Upper lobe of left lung (tissue), 6 donors: ENCODE data around the gene SIGLEC10. TPM values are rescaled to one million over a fixed set of nuclear protein-coding genes. Genes with fewer than 3 reads are reported as not detected.
"Not testable (repeated sequence)": the region's sequence is repeated elsewhere in the genome, so short reads cannot be mapped to it uniquely, and the experiment has no call there.

Experiments used
- ATAC-seq, 2 donors: fragments of 200-7000 bp; cut with Tn5 transposase; one replicate each; pipeline ENCODE4 v1.9.1; 2022; ENCODE audit warnings: mild to moderate bottlenecking in 2 of 2, moderate library complexity in 2 of 2; ENCODE audit not compliant: low FRiP score in 2 of 2
- DNase-seq, 2 donors: peaks; one replicate each; pipeline ENCODE4 v3.0.0-alpha.2; 2019 to 2020
- H3K27ac ChIP-seq, 4 donors: fragments of 200-600 bp; sonication (generic); one replicate each; pipeline ENCODE4 v1.5.1; 2016 to 2019
- H3K27me3 ChIP-seq, 4 donors: fragments of 200-600 bp; sonication (generic); one replicate each; pipeline ENCODE4 v1.5.1; 2017 to 2019
- H3K36me3 ChIP-seq, 4 donors: fragments of 200-600 bp; sonication (generic); one replicate each; pipeline ENCODE4 v1.5.1; 2016 to 2019
- H3K4me1 ChIP-seq, 4 donors: fragments of 200-600 bp; sonication (generic); one replicate each; pipeline ENCODE4 v1.5.1; 2018 to 2019
- H3K4me3 ChIP-seq, 4 donors: fragments of 200-600 bp; sonication (generic); one replicate each; pipeline ENCODE4 v1.5.1; 2017 to 2019; ENCODE audit warnings: mild to moderate bottlenecking in 2 of 4, moderate library complexity in 1 of 4
- H3K9me3 ChIP-seq, 4 donors: fragments of 200-600 bp; sonication (generic); one replicate each; pipeline ENCODE4 v1.5.1; 2018 to 2019
- CTCF ChIP-seq, 6 experiments: fragments of 450-650 bp in 4 of 6; fragments of 200-600 bp in 2 of 6; sonication (generic) in 2 of 6; IDR thresholded peaks; one replicate each; pipeline ENCODE4 v1.5.1; 2016 to 2019; ENCODE audit warnings: antibody characterized with exemption in 6 of 6
- EP300 ChIP-seq, 4 donors: sonication (generic); formaldehyde crosslinking; IDR thresholded peaks; one replicate each; pipeline ENCODE4 v1.5.1; 2017; ENCODE audit warnings: antibody characterized with exemption in 4 of 4, control low read depth in 2 of 4
- POLR2A ChIP-seq, 4 donors: fragments of 450-650 bp; IDR thresholded peaks; one replicate each; pipeline ENCODE4 v1.5.1; 2016 to 2017; ENCODE audit warnings: antibody characterized with exemption in 4 of 4, mild to moderate bottlenecking in 2 of 4
- POLR2AphosphoS5 ChIP-seq, 2 donors: sonication (generic); formaldehyde crosslinking; IDR thresholded peaks; one replicate each; pipeline ENCODE4 v1.5.1; 2017; ENCODE audit warnings: antibody characterized with exemption in 2 of 2
- WGBS, 2 donors: methylation state at CpG; one replicate each; pipeline ENCODE4 v1.1.5; 2017 to 2018; 5-methylcytosine and 5-hydroxymethylcytosine counted together
- total RNA-seq, 6 donors: library from RNA; depleted of rRNA in 4 of 6; stranded (reverse); fragments of >200 nt in 4 of 6; gene quantifications; one replicate each; pipeline versions ENCODE4 v1.1.0 to v1.2.1, GENCODE V29; 2016 to 2021
- donor health status: DM: no; HTN: no; CAD: no; lungs with moderate emphysema.
- donor health status: DM: no; HTN: yes; CAD: no; lungs with severe emphysema.

SIGLEC10 gene
- total RNA-seq, 6 donors from 2014 or later: 13.2 to 76.5 (median 16.9) TPM

DNA sequence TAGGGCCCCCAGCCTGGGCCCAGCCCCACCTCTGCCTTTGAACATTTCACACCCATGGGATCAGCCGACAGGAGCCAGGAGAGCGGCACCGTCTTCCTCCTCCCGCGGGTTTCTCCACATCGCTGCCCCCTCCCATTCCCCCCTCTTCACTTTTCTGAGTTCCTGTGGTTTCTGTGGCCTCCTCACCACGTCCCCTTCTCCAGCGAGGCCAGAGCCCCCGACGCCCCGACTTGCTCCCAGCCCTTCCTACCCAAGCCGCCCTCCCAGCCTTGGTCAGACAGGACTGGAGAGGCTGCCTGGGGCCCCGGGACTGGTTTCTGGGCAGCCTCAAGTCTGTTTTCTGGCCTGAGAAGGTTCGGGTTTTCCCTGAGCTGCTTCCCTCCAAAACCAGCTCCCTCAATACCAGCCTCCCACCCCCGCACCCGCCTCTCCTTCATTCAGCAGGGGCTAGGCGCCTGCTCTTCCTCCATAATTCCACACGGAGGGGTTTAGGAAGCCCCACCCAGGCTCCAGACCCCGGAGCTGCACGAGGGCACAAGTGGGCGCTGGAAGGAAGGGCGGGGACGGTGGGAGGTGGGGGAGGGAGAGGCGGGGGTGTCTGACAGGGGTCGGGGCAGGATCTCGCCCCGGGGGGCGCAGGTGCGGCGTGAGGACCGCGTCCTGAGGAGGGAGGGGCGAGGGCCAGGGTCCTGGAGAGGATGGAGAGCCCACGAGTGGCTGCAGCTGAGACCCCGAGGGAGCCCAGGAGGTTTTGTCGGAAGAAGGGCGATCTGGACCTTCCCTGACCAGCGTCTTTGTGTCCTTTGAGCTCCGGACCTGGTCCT is 4.0 kb upstream of the SIGLEC10 start:
- H3K36me3 ChIP-seq: no peaks in the 10 kb centered on the region
- H3K27ac ChIP-seq: peak overlapping the region in 1 of 4 donors; percentile 4
- 14 to 20% methylated on average over 14 to 29 of the region's 39 CpGs for WGBS, 2 donors
- no peaks in the 10 kb centered on the region for H3K9me3 ChIP-seq
- DNase-seq (no peak), ATAC-seq (no peak)
- peaks cover 0 to 9% (median 3%) of the 10 kb centered on the region in 4 donors for H3K4me1 ChIP-seq
- H3K27me3 ChIP-seq: peaks cover 0 to 3% (median 0%) of the 10 kb centered on the region in 4 donors
- peak overlapping the region in 1 of 4 donors; percentile 15 for H3K4me3 ChIP-seq
- TF ChIP-seq CTCF (IDR thresholded peaks at IDR 0.05) (no peak), POLR2A (IDR thresholded peaks at IDR 0.05) (no peak), EP300 (IDR thresholded peaks at IDR 0.05) (no peak), POLR2AphosphoS5 (IDR thresholded peaks at IDR 0.05) (no peak)

DNA sequence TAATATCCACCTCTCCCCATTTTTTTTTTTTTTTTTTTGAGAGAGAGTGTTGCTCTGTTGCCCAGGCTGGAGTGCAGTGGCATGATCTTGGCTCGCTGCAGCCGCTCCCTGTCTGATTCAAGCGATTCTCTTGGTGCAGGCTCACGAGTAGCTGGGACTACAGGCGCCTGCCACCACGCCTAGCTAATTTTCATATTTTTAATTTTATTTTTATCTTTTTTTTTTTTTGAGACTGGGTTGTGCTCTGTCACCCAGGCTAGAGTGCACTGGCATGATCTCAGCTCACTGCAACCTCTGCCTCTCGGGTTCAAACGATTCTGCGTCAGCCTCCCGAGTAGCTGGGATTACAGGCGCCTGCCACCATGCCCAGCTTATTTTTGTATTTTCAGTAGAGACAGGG is 3.1 kb upstream of the SIGLEC10 start:
- H3K4me3 ChIP-seq, H3K9me3 ChIP-seq, DNase-seq, H3K27ac ChIP-seq, H3K4me1 ChIP-seq, H3K27me3 ChIP-seq, H3K36me3 ChIP-seq, ATAC-seq: not testable (repeated sequence)
- 86 to 90% methylated on average over 11 of the region's 11 CpGs for WGBS, 2 donors

GRCh38 chr19:51418707-51419106 is 1.3 kb upstream of the SIGLEC10 start:
- Histone ChIP-seq H3K4me1 (peaks cover 0 to 9% (median 3%) of the 10 kb centered on the region in 4 donors), H3K27ac (peak overlapping the region in 1 of 4 donors; percentile 80), H3K9me3 (no peaks in the 10 kb centered on the region), H3K27me3 (peaks cover 0 to 3% (median 0%) of the 10 kb centered on the region in 4 donors), H3K36me3 (no peaks in the 10 kb centered on the region), H3K4me3 (no peak overlapping the region)
- TF ChIP-seq CTCF (IDR thresholded peaks at IDR 0.05) (no peak), POLR2A (IDR thresholded peaks at IDR 0.05) (no peak), POLR2AphosphoS5 (IDR thresholded peaks at IDR 0.05) (no peak), EP300 (IDR thresholded peaks at IDR 0.05) (no peak)
- DNase-seq (no peak), ATAC-seq (no peak)
- WGBS, 2 donors: 86 to 96% methylated on average over 2 of the region's 2 CpGs

DNA sequence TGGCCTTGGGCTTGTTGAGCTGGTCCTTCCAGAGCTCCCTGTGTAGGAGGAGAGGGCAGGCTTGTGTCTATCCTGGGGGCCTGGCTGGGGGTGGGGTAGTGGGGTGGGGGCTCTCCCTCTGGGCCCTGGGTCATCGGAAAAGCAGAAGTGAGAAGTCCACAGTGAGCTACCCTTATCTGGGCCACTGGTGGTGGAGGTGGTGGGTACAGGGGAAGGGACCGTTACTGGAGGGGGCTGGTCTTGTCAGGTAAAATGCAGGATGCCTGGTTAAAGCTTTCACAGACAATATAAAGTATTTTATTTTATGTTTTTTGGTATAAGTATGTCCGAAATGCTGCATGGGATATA is 342 bp upstream of the SIGLEC10 start:
- no peak for ATAC-seq
- no peak overlapping the region for H3K4me3 ChIP-seq
- WGBS, 2 donors: 65% methylated on average over 3 of the region's 3 CpGs

DNA sequence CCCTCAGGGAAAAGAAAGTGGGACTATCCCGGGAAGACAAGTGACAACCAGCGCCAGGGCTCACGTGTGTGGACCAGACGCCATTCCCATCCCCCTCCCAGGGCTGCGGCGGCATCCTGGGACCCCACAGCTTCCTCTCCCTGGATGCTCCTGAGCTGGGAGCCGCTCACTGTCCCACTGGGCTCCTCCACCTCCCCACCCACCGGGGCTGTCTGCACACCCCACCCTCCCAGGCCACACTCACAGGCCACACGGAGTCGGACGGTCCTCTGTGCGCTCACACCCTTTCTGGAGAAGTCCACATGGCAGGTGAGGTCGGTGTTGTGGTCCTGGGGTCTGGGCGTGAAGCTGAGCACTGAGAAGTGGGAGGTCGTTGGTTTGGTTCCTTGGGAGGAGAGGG is 1.0 kb downstream of the SIGLEC10 start:
- not testable (repeated sequence) for ATAC-seq, H3K27me3 ChIP-seq, H3K4me1 ChIP-seq, H3K36me3 ChIP-seq, H3K9me3 ChIP-seq
- WGBS, 2 donors: 74 to 82% methylated on average over 6 to 14 of the region's 15 CpGs
- peak in 1 of 2 donors; percentile 64 for DNase-seq
- Histone ChIP-seq H3K4me3 (peak overlapping the region in 1 of 4 donors; percentile 38), H3K27ac (peak overlapping the region; percentile 67 to 80 (median 77))

More for the DNA sequence above, 342 bp upstream of the SIGLEC10 start:
- Histone ChIP-seq H3K36me3 (no peaks in the 10 kb centered on the region), H3K4me1 (peaks cover 0 to 9% (median 3%) of the 10 kb centered on the region in 4 donors), H3K27ac (peak overlapping the region; percentile 67 to 80 (median 77)), H3K27me3 (peaks cover 0 to 3% (median 0%) of the 10 kb centered on the region in 4 donors), H3K9me3 (no peaks in the 10 kb centered on the region)
- DNase-seq: no peak
- TF ChIP-seq CTCF (IDR thresholded peaks at IDR 0.05) (no peak), POLR2AphosphoS5 (IDR thresholded peaks at IDR 0.05) (no peak), POLR2A (IDR thresholded peaks at IDR 0.05) (no peak), EP300 (IDR thresholded peaks at IDR 0.05) (no peak)

GRCh38 chr19:51415187-51415586 is 2.3 kb downstream of the SIGLEC10 start:
- TF ChIP-seq POLR2AphosphoS5 (IDR thresholded peaks at IDR 0.05): no peak
- TF ChIP-seq CTCF (IDR thresholded peaks at IDR 0.05): no peak
- TF ChIP-seq POLR2A (IDR thresholded peaks at IDR 0.05): no peak
- no peak for TF ChIP-seq EP300 (IDR thresholded peaks at IDR 0.05)
- Histone ChIP-seq H3K9me3 (no peaks in the 10 kb centered on the region), H3K36me3 (no peaks in the 10 kb centered on the region), H3K4me1 (no peaks in the 10 kb centered on the region), H3K4me3 (no peak overlapping the region), H3K27me3 (no peaks in the 10 kb centered on the region), H3K27ac (no peak overlapping the region)
- 81 to 89% methylated on average over 3 to 12 of the region's 12 CpGs for WGBS, 2 donors
- ATAC-seq (no peak), DNase-seq (no peak)
